B cell (primary cell): ENCODE measurements around the gene ATRAID. TPM values are rescaled to one million over a fixed set of nuclear protein-coding genes. Genes with fewer than 3 reads are reported as not detected.

Source experiments
- ATAC-seq: fragments of 200-7000 bp; cut with Tn5 transposase; one replicate; pipeline ENCODE4 v1.10.0; 2021; ENCODE audit warnings: low read depth, mild to moderate bottlenecking, moderate number of reproducible peaks, moderate library complexity
- CTCF ChIA-PET: fragments of 350-600 bp; sonication (Branson Sonifier 250); formaldehyde crosslinking; loops from one replicate; lab custom pipeline; 2021; ENCODE audit warnings: antibody characterized with exemption, inconsistent platforms; lab: Charles Lee
- POLR2A ChIA-PET: fragments of 350-600 bp; sonication (Branson Sonifier 250); formaldehyde crosslinking; loops from one replicate; lab custom pipeline; 2021; ENCODE audit warnings: antibody characterized with exemption; lab: Charles Lee
- DNase-seq: peaks from one replicate; pipeline ENCODE4 v3.0.0; 2013
- H2AFZ ChIP-seq: 2 replicates; pipeline ENCODE4 v1.6.1; 2012; ENCODE audit warnings: mild to moderate bottlenecking, low read depth, low read length; ENCODE audit not compliant: insufficient read depth, poor library complexity, severe bottlenecking
- H3K27ac ChIP-seq, 2 donors: 1 replicate in 1 of 2; 2 replicates in 1 of 2; pipeline ENCODE4 v1.5.1; 2012 to 2013; ENCODE audit warnings: low read length in 2 of 2, mild to moderate bottlenecking in 2 of 2, moderate library complexity in 1 of 2
- H3K27me3 ChIP-seq, 4 experiments: fragments of 200-600 bp in 1 of 4; sonication (generic) in 1 of 4; replicated peaks in 1 of 4; 1 replicate in 2 of 4; 2 replicates in 2 of 4; pipeline versions ENCODE4 v1.6.1 to v1.7.0; 2013 to 2016; ENCODE audit warnings: low read length in 3 of 4, mild to moderate bottlenecking in 2 of 4, mixed read lengths in 1 of 4, moderate library complexity in 1 of 4; ENCODE audit not compliant: insufficient read depth in 4 of 4, control insufficient read depth in 3 of 4; ENCODE audit errors: control extremely low read depth in 1 of 4
- H3K36me3 ChIP-seq, 2 experiments: replicated peaks in 1 of 2; 1 replicate in 1 of 2; 2 replicates in 1 of 2; pipeline versions ENCODE4 v1.6.1 to v1.7.1; 2013; ENCODE audit warnings: low read length in 1 of 2; ENCODE audit not compliant: insufficient read depth in 2 of 2, control insufficient read depth in 1 of 2; ENCODE audit errors: control extremely low read depth in 1 of 2, extremely low read depth in 1 of 2
- H3K4me1 ChIP-seq, 2 donors: fragments of 200-600 bp in 1 of 2; sonication (generic) in 1 of 2; 1 replicate in 1 of 2; 2 replicates in 1 of 2; pipeline versions ENCODE4 v1.5.1 to v1.6.1; 2013 to 2017; ENCODE audit warnings: low read length in 2 of 2; ENCODE audit not compliant: control insufficient read depth in 2 of 2, insufficient read depth in 2 of 2
- H3K4me2 ChIP-seq: replicated peaks from 2 replicates; pipeline ENCODE3; 2012; ENCODE audit warnings: mild to moderate bottlenecking, low read depth, low read length; ENCODE audit not compliant: poor library complexity, severe bottlenecking
- H3K4me3 ChIP-seq, 5 experiments: fragments of 200-600 bp in 1 of 5; sonication (generic) in 1 of 5; 1 replicate in 3 of 5; 2 replicates in 2 of 5; pipeline versions ENCODE4 v1.5.1 to v1.7.0; 2011 to 2016; ENCODE audit warnings: low read length in 4 of 5, mild to moderate bottlenecking in 4 of 5, low read depth in 2 of 5, control low read depth in 1 of 5, moderate library complexity in 1 of 5; ENCODE audit not compliant: insufficient read depth in 1 of 5; ENCODE audit errors: control extremely low read depth in 1 of 5, extremely low read depth in 1 of 5
- H3K79me2 ChIP-seq: fragments of 200-600 bp; sonication (generic); one replicate; pipeline ENCODE4 v1.6.0; 2016; ENCODE audit warnings: low read length; ENCODE audit not compliant: control insufficient read depth, insufficient read depth
- H3K9ac ChIP-seq: fragments of 200-600 bp; sonication (generic); 2 replicates; pipeline ENCODE4 v1.6.1; 2017; ENCODE audit warnings: mild to moderate bottlenecking, low read length, moderate library complexity
- H3K9me3 ChIP-seq, 3 donors: one replicate each; pipeline versions ENCODE4 v1.6.1 to v1.7.1; 2013; ENCODE audit warnings: low read length in 2 of 3; ENCODE audit not compliant: control insufficient read depth in 2 of 3, insufficient read depth in 1 of 3; ENCODE audit errors: control extremely low read depth in 1 of 3
- H4K20me1 ChIP-seq: 2 replicates; pipeline ENCODE4 v1.6.0; 2012; ENCODE audit warnings: mild to moderate bottlenecking, low read length; ENCODE audit not compliant: insufficient read depth, control insufficient read depth, poor library complexity, severe bottlenecking
- H3K27ac Mint-ChIP-seq: one replicate; pipeline ENCODE4 v1.8.0; 2021; ENCODE audit warnings: mixed read lengths
- H3K27me3 Mint-ChIP-seq: one replicate; pipeline ENCODE4 v1.8.0; 2021; ENCODE audit warnings: mixed read lengths
- H3K4me1 Mint-ChIP-seq: one replicate; pipeline ENCODE4 v1.8.0; 2021; ENCODE audit warnings: mixed read lengths
- H3K4me3 Mint-ChIP-seq: one replicate; pipeline ENCODE4 v1.8.0; 2021; ENCODE audit warnings: mixed read lengths
- H3K9me3 Mint-ChIP-seq: one replicate; pipeline ENCODE4 v1.8.0; 2022; ENCODE audit warnings: mixed read lengths; ENCODE audit not compliant: insufficient read depth
- CTCF ChIP-seq: fragments of 200-600 bp; IDR thresholded peaks from one replicate; pipeline ENCODE4 v1.8.0; 2022; ENCODE audit warnings: antibody characterized with exemption, mild to moderate bottlenecking
- EZH2 ChIP-seq: IDR thresholded peaks from 2 replicates; pipeline ENCODE4 v1.6.1; 2012; ENCODE audit warnings: borderline replicate concordance, low read depth, mild to moderate bottlenecking, moderate library complexity, low read length; ENCODE audit not compliant: insufficient read depth, poor library complexity, severe bottlenecking
- WGBS: methylation state at CpG from one replicate; pipeline ENCODE4 v1.1.5; 2013; ENCODE audit warnings: missing lambda C conversion rate; ENCODE audit not compliant: insufficient coverage; 5-methylcytosine and 5-hydroxymethylcytosine counted together
- intact Hi-C: fragments of 100-400 bp; cut with micrococcal nuclease; formaldehyde crosslinking; loops from one replicate; pipeline ENCODE4 v1.10.0; 2022
- polyA plus RNA-seq: library from polyadenylated mRNA; depleted of rRNA; stranded (reverse); fragments of >200 nt; gene quantifications from 2 replicates; pipeline ENCODE4 v1.2.3, GENCODE V29; 2012
- total RNA-seq, 2 donors: library from RNA; stranded (reverse); fragments of 120-200 nt in 1 of 2; gene quantifications; 1 replicate in 1 of 2; 2 replicates in 1 of 2; pipeline versions ENCODE4 v1.2.3 to v1.2.4, GENCODE V29; 2013 to 2022

Gene ATRAID
- total and polyA plus RNA-seq, 2 donors (not counting 1 experiment from before 2014, with no cell fraction given), result 88.8 to 117 TPM

- Histone ChIP-seq H3K9me3 (no peaks in the 10 kb centered on the region), H3K9ac (no peak overlapping the region), H3K27ac (no peak overlapping the region), H3K4me3 (no peak overlapping the region), H3K36me3 (peaks cover 0 to 43% of the 10 kb centered on the region in 2 experiments), H3K27me3 (no peaks in the 10 kb centered on the region), H3K4me1 (peaks cover 12 to 14% of the 10 kb centered on the region in 2 donors), H4K20me1 (no peaks in the 10 kb centered on the region), H3K4me2 (no peak overlapping the region), H3K79me2 (no peaks in the 10 kb centered on the region), H2AFZ (no peak overlapping the region)
- ChIA-PET CTCF (interaction anchor here (1.4 kb wide), 1 partner anchor 247 kb away, joined by 3 read pairs; no protein-coding TSS in a partner anchor), POLR2A (no interaction called here)
- ATAC-seq (no peak), DNase-seq (no peak)
- H3K27ac Mint-ChIP-seq, result no peak overlapping the region
- intact Hi-C loops, result no loop called here
- no peaks in the 10 kb centered on the region for H3K9me3 Mint-ChIP-seq
- peaks cover 20% of the 10 kb centered on the region for H3K4me1 Mint-ChIP-seq
- H3K27me3 Mint-ChIP-seq, result no peaks in the 10 kb centered on the region
- no peak for TF ChIP-seq EZH2
- TF ChIP-seq CTCF, result no peak
- 97% methylated on average over 3 of the region's 4 CpGs for WGBS
- no peak overlapping the region for H3K4me3 Mint-ChIP-seq
Measured at GRCh38 chr2:27208486-27209050, 3.3 kb upstream of the ATRAID start.

- WGBS, result 86% methylated on average over 3 of the region's 6 CpGs
- no peaks in the 10 kb centered on the region for H3K9me3 ChIP-seq
- Mint-ChIP-seq H3K9me3 (no peaks in the 10 kb centered on the region), H3K27me3 (no peaks in the 10 kb centered on the region), H3K4me1 (peaks cover 23% of the 10 kb centered on the region), H3K4me3 (peak overlapping the region; percentile 37), H3K27ac (peak overlapping the region; percentile 4)
- H3K4me3 ChIP-seq, result no peak overlapping the region
- intact Hi-C loops, result loop anchor here (5.0 to 10.0 kb wide), 2 partner anchors 195 to 423 kb away; partner anchors contain the start of genes CENPA and PPM1G
- CTCF ChIA-PET, result no interaction called here
- H4K20me1 ChIP-seq, result no peaks in the 10 kb centered on the region
- ATAC-seq (no peak), DNase-seq (no peak)
- no peak overlapping the region for H2AFZ ChIP-seq
- no peak overlapping the region for H3K27ac ChIP-seq
- no peak overlapping the region for H3K4me2 ChIP-seq
- no peaks in the 10 kb centered on the region for H3K27me3 ChIP-seq
- H3K79me2 ChIP-seq, result peaks cover 2% of the 10 kb centered on the region
- POLR2A ChIA-PET, result interaction anchor here (0.6 kb wide), 1 partner anchor 138 kb away, joined by 5 read pairs; no protein-coding TSS in a partner anchor
- H3K4me1 ChIP-seq, result peaks cover 13 to 14% of the 10 kb centered on the region in 2 donors
- no peak overlapping the region for H3K9ac ChIP-seq
- H3K36me3 ChIP-seq, result peaks cover 0 to 35% of the 10 kb centered on the region in 2 experiments
- TF ChIP-seq CTCF (no peak), EZH2 (no peak)
Measured at GRCh38 chr2:27209621-27210401, 2.0 kb upstream of the ATRAID start.
